Measurements from ENCODE around the gene TMED9.

TMED9 gene

DNA sequence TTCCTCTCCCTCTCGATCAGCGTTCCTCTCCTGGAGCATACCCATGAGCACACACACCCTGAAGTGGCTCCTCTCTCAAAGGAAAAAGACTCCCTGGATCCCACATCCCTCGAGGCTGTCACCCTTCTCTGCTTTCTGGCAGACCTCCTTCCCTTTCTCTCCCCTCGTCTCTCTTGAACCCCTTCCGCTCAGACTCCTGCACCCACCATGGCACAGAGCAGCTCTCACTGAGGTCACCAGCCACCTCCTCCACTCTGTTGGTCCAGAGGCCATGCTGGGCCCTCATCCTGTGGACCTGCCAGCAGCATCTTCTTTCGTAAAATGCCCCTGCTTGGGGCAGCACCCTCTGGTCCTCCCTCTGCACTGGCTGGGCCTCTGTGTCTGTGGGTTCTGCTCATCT, 13.7 kb downstream of the TMED9 start:
- no peak for TF ChIP-seq EZH2 (IDR thresholded peaks at IDR 0.05; ENCODE audit: borderline replicate concordance, low read depth, low read length, severe bottlenecking)
- TF ChIP-seq, protein P1, sequence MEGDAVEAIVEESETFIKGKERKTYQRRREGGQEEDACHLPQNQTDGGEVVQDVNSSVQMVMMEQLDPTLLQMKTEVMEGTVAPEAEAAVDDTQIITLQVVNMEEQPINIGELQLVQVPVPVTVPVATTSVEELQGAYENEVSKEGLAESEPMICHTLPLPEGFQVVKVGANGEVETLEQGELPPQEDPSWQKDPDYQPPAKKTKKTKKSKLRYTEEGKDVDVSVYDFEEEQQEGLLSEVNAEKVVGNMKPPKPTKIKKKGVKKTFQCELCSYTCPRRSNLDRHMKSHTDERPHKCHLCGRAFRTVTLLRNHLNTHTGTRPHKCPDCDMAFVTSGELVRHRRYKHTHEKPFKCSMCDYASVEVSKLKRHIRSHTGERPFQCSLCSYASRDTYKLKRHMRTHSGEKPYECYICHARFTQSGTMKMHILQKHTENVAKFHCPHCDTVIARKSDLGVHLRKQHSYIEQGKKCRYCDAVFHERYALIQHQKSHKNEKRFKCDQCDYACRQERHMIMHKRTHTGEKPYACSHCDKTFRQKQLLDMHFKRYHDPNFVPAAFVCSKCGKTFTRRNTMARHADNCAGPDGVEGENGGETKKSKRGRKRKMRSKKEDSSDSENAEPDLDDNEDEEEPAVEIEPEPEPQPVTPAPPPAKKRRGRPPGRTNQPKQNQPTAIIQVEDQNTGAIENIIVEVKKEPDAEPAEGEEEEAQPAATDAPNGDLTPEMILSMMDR (IDR thresholded peaks at IDR 0.05; ENCODE audit: borderline replicate concordance, extremely low read depth, low read length, poor library complexity, severe bottlenecking), result no peak
- H2AFZ ChIP-seq (ENCODE audit: low read depth, low read length), result no peak overlapping the region
- no peak for DNase-seq
- H3K9me3 ChIP-seq (ENCODE audit: insufficient read depth, low read length, severe bottlenecking), result no peaks in the 10 kb centered on the region
- peaks cover 30% of the 10 kb centered on the region for H3K36me3 ChIP-seq (ENCODE audit: insufficient read depth, low read length)
- H3K4me2 ChIP-seq (ENCODE audit: insufficient read depth, low read length), result no peak overlapping the region
- no peaks in the 10 kb centered on the region for H3K27me3 ChIP-seq (ENCODE audit: insufficient read depth, low read length, poor library complexity)
- peaks cover 15% of the 10 kb centered on the region; the same call in 1 of the 2 replicates for H4K20me1 ChIP-seq (ENCODE audit: insufficient read depth, low read length)
- peaks cover 18% of the 10 kb centered on the region for H3K4me1 ChIP-seq (ENCODE audit: insufficient read depth, low read length)
- H3K79me2 ChIP-seq (ENCODE audit: insufficient read depth, low read length), result peaks cover 6% of the 10 kb centered on the region
- ATAC-seq (ENCODE audit: insufficient read depth, low read depth), result no peak
- H3K9ac ChIP-seq (ENCODE audit: low read depth, low read length), result no peak overlapping the region
- no peak overlapping the region for H3K27ac ChIP-seq (ENCODE audit: low read length)
- no peak overlapping the region for H3K4me3 ChIP-seq (ENCODE audit: low read depth in 1 of 2, low read length in 2 of 2)

DNA sequence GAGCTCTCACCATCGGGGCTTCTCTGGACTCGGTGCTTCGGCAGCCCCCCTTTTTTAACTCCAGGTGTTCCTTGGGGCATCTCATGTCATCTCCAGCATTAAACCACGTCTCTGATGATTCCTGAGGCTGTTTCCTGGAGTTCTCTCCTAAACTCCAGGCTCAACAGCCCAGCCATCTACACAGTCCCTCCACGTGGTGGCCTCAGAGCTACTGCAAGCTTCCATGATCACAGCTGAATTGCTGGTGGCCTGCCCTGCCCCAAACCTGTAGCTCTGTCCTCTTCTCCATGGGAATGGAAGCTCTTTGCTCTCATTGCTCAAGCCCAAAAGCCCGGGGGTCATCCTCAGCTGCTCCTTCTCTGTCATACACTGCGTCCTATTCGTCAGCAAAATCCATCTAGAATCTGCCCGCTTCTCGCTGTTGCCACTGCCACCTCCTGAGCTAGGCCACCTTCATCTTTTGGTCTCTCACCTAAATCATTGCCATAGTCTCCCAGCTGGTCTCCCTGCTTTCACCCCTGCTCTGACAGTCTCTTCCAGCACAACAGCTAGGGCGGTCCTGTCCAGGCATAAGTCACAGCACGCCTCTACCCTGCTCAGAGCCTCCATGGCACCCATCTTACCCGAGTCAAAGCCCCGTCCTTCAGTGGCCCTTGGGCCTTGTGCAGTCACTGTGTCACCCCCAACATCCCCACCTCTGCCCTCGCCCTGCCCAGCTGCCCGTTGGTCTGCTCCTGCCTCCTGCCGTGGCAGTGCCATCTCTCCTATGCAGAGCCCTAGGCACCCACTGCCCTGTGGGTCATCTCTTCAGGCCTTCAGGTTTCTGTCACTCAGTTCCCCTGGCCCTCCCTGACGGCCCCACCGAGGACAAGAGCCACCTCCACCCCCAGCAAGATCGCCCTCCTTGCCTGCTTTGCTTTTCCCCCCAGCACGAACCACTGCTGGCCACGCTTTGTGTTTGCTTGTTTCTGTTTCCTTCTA, 14.4 kb downstream of the TMED9 start:
- Histone ChIP-seq H3K9ac (ENCODE audit: low read depth, low read length) (no peak overlapping the region), H4K20me1 (ENCODE audit: insufficient read depth, low read length) (0 out of 2 replicates have a peak, but pooled peaks cover 11% of the 10 kb centered on the region), H3K4me3 (ENCODE audit: low read depth in 1 of 2, low read length in 2 of 2) (no peak overlapping the region), H3K9me3 (ENCODE audit: insufficient read depth, low read length, severe bottlenecking) (no peaks in the 10 kb centered on the region), H3K27me3 (ENCODE audit: insufficient read depth, low read length, poor library complexity) (no peaks in the 10 kb centered on the region), H3K4me1 (ENCODE audit: insufficient read depth, low read length) (peaks cover 11% of the 10 kb centered on the region), H3K36me3 (ENCODE audit: insufficient read depth, low read length) (peaks cover 36% of the 10 kb centered on the region), H3K79me2 (ENCODE audit: insufficient read depth, low read length) (no peaks in the 10 kb centered on the region), H2AFZ (ENCODE audit: low read depth, low read length) (no peak overlapping the region), H3K27ac (ENCODE audit: low read length) (no peak overlapping the region), H3K4me2 (ENCODE audit: insufficient read depth, low read length) (no peak overlapping the region)
- ATAC-seq (ENCODE audit: insufficient read depth, low read depth), result no peak
- DNase-seq, result no peak
- TF ChIP-seq EZH2 (IDR thresholded peaks at IDR 0.05; ENCODE audit: borderline replicate concordance, low read depth, low read length, severe bottlenecking), result no peak
- TF ChIP-seq, protein P1 (IDR thresholded peaks at IDR 0.05; ENCODE audit: borderline replicate concordance, extremely low read depth, low read length, poor library complexity, severe bottlenecking), result no peak

DNA sequence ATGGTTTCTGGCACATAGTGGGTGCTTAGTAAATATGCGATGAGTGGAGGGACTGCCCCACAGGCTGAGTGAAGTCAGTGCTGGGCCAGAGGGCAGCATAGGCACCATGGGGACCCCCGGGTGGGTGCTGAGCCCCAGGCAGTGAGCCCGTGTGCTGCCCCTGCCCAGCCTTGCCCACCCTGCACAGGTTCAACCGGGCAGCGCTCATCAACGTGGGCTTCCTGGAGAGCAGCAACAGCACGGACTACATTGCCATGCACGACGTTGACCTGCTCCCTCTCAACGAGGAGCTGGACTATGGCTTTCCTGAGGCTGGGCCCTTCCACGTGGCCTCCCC, 15.1 kb downstream of the TMED9 start:
- no peak overlapping the region for H2AFZ ChIP-seq (ENCODE audit: low read depth, low read length)
- DNase-seq (no peak), ATAC-seq (ENCODE audit: insufficient read depth, low read depth) (no peak; the same call in 2 of the 3 replicates)
- H3K79me2 ChIP-seq (ENCODE audit: insufficient read depth, low read length), result no peaks in the 10 kb centered on the region
- TF ChIP-seq EZH2 (IDR thresholded peaks at IDR 0.05; ENCODE audit: borderline replicate concordance, low read depth, low read length, severe bottlenecking), result no peak
- no peak overlapping the region for H3K4me3 ChIP-seq (ENCODE audit: low read depth in 1 of 2, low read length in 2 of 2)
- no peak overlapping the region for H3K9ac ChIP-seq (ENCODE audit: low read depth, low read length)
- H3K4me1 ChIP-seq (ENCODE audit: insufficient read depth, low read length), result peaks cover 4% of the 10 kb centered on the region; the same call in 1 of the 2 replicates
- H3K36me3 ChIP-seq (ENCODE audit: insufficient read depth, low read length), result peaks cover 38% of the 10 kb centered on the region
- H3K9me3 ChIP-seq (ENCODE audit: insufficient read depth, low read length, severe bottlenecking), result no peaks in the 10 kb centered on the region
- H4K20me1 ChIP-seq (ENCODE audit: insufficient read depth, low read length), result peaks cover 11% of the 10 kb centered on the region; the same call in 1 of the 2 replicates
- no peak overlapping the region for H3K4me2 ChIP-seq (ENCODE audit: insufficient read depth, low read length)
- no peak overlapping the region for H3K27ac ChIP-seq (ENCODE audit: low read length)
- no peaks in the 10 kb centered on the region for H3K27me3 ChIP-seq (ENCODE audit: insufficient read depth, low read length, poor library complexity)
